ENCODE measurements around the gene EFCAB14.

DNA sequence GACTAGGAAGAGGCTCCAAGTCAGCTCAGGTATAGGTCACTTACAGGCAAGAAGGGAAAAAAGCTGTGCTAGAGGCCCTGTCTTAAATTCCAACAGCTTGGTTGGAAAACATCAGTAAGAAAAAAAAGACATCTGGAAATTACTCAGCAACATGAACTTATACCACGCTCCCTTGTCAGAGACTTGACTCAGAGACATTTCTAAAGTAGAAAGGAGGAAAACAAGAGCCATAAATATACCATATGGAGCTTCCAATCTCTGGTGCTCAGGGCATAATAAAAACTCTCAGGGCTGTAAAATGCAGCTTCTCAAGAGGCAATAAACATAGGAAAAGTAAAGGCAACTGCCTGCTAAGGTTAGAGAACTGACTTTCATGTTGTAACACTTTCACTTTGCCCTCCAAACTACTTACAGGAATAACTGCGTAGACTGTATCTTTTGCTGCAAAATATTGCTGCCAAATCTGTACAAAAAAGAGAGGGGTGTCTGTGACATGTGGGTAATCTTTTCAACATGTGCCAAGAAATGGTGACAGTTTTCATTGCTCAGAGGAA, 65.4 kb downstream of the EFCAB14 start:
- no peak for TF ChIP-seq POLR2A (IDR thresholded peaks at IDR 0.05)
- no peak for TF ChIP-seq CTCF (IDR thresholded peaks at IDR 0.05)
